ENCODE data around the gene DCTN4. TPM values are rescaled to one million over a fixed set of nuclear protein-coding genes. Genes with fewer than 3 reads are reported as not detected.

The DCTN4 gene
- total RNA-seq, 1 donor, result 66.2 TPM

- peak overlapping the region; percentile 90 for H2AFZ ChIP-seq (ENCODE audit: low read length)
These were observed 84.4 kb downstream of the DCTN4 start for GRCh38 chr5:150674341-150674821.

GRCh38 chr5:150672884-150673275, 85.9 kb downstream of the DCTN4 start:
- Histone ChIP-seq H3K36me3 (ENCODE audit: insufficient read depth, low read length) (no peaks in the 10 kb centered on the region), H3K27me3 (ENCODE audit: insufficient read depth, low read length) (peaks cover 6% of the 10 kb centered on the region), H3K4me3 (ENCODE audit: insufficient read depth, low read length) (peak overlapping the region; percentile 69), H3K79me2 (ENCODE audit: insufficient read depth, low read length) (no peaks in the 10 kb centered on the region), H3K4me2 (ENCODE audit: insufficient read depth, low read length) (peak overlapping the region; percentile 88), H3K27ac (ENCODE audit: low read depth, low read length) (no peak overlapping the region), H3K4me1 (ENCODE audit: insufficient read depth, low read length) (peaks cover 27% of the 10 kb centered on the region), H4K20me1 (ENCODE audit: insufficient read depth, low read length) (no peaks in the 10 kb centered on the region), H2AFZ (ENCODE audit: low read length) (peak overlapping the region; percentile 78), H3K9me3 (ENCODE audit: low read depth, low read length) (no peaks in the 10 kb centered on the region)
- DNase-seq (ENCODE audit: insufficient read length, low spot score, missing footprints), result no peak
- no peak for TF ChIP-seq CTCF (IDR thresholded peaks at IDR 0.05; ENCODE audit: extremely low read depth, low read depth, low read length)

More at GRCh38 chr5:150674341-150674821, 84.4 kb downstream of the DCTN4 start:
- H3K4me1 ChIP-seq (ENCODE audit: insufficient read depth, low read length), result peaks cover 27% of the 10 kb centered on the region
- H3K9me3 ChIP-seq (ENCODE audit: low read depth, low read length), result no peaks in the 10 kb centered on the region
- no peaks in the 10 kb centered on the region for H3K36me3 ChIP-seq (ENCODE audit: insufficient read depth, low read length)
- H3K4me3 ChIP-seq (ENCODE audit: insufficient read depth, low read length), result peak overlapping the region; percentile 22
- no peak for DNase-seq (ENCODE audit: insufficient read length, low spot score, missing footprints)
- H3K27ac ChIP-seq (ENCODE audit: low read depth, low read length), result peak overlapping the region; percentile 94
- H3K4me2 ChIP-seq (ENCODE audit: insufficient read depth, low read length), result peak overlapping the region; percentile 64
- no peak for TF ChIP-seq CTCF (IDR thresholded peaks at IDR 0.05; ENCODE audit: extremely low read depth, low read depth, low read length)
- no peaks in the 10 kb centered on the region for H4K20me1 ChIP-seq (ENCODE audit: insufficient read depth, low read length)
- peaks cover 6% of the 10 kb centered on the region for H3K27me3 ChIP-seq (ENCODE audit: insufficient read depth, low read length)
- no peaks in the 10 kb centered on the region for H3K79me2 ChIP-seq (ENCODE audit: insufficient read depth, low read length)

- no peaks in the 10 kb centered on the region for H3K9me3 ChIP-seq (ENCODE audit: low read depth, low read length)
- peak overlapping the region; percentile 88 for H3K4me2 ChIP-seq (ENCODE audit: insufficient read depth, low read length)
- no peaks in the 10 kb centered on the region for H3K79me2 ChIP-seq (ENCODE audit: insufficient read depth, low read length)
- peak; percentile 88 for DNase-seq (ENCODE audit: insufficient read length, low spot score, missing footprints)
- peak overlapping the region; percentile 78 for H2AFZ ChIP-seq (ENCODE audit: low read length)
- H4K20me1 ChIP-seq (ENCODE audit: insufficient read depth, low read length), result no peaks in the 10 kb centered on the region
- peaks cover 27% of the 10 kb centered on the region for H3K4me1 ChIP-seq (ENCODE audit: insufficient read depth, low read length)
- H3K27ac ChIP-seq (ENCODE audit: low read depth, low read length), result no peak overlapping the region
- no peak for TF ChIP-seq CTCF (IDR thresholded peaks at IDR 0.05; ENCODE audit: extremely low read depth, low read depth, low read length)
- H3K27me3 ChIP-seq (ENCODE audit: insufficient read depth, low read length), result peaks cover 6% of the 10 kb centered on the region
- H3K36me3 ChIP-seq (ENCODE audit: insufficient read depth, low read length), result no peaks in the 10 kb centered on the region
- H3K4me3 ChIP-seq (ENCODE audit: insufficient read depth, low read length), result peak overlapping the region; percentile 69
These were observed 86.5 kb downstream of the DCTN4 start for GRCh38 chr5:150672237-150672883.

GRCh38 chr5:150671509-150672236, 87.1 kb downstream of the DCTN4 start:
- peak overlapping the region; percentile 69 for H3K4me3 ChIP-seq (ENCODE audit: insufficient read depth, low read length)
- peak; percentile 57 for DNase-seq (ENCODE audit: insufficient read length, low spot score, missing footprints)
- H4K20me1 ChIP-seq (ENCODE audit: insufficient read depth, low read length), result no peaks in the 10 kb centered on the region
- H3K36me3 ChIP-seq (ENCODE audit: insufficient read depth, low read length), result no peaks in the 10 kb centered on the region
- no peak overlapping the region for H3K27ac ChIP-seq (ENCODE audit: low read depth, low read length)
- no peak for TF ChIP-seq CTCF (IDR thresholded peaks at IDR 0.05; ENCODE audit: extremely low read depth, low read depth, low read length)
- peak overlapping the region; percentile 88 for H3K4me2 ChIP-seq (ENCODE audit: insufficient read depth, low read length)
- no peaks in the 10 kb centered on the region for H3K79me2 ChIP-seq (ENCODE audit: insufficient read depth, low read length)
- H3K9me3 ChIP-seq (ENCODE audit: low read depth, low read length), result no peaks in the 10 kb centered on the region
- H3K27me3 ChIP-seq (ENCODE audit: insufficient read depth, low read length), result peaks cover 6% of the 10 kb centered on the region
- peaks cover 27% of the 10 kb centered on the region for H3K4me1 ChIP-seq (ENCODE audit: insufficient read depth, low read length)
- peak overlapping the region; percentile 76 for H2AFZ ChIP-seq (ENCODE audit: low read length)

All from osteoblast (primary cell).